ENCODE data around the gene PTGFRN. TPM values are rescaled to one million over a fixed set of nuclear protein-coding genes. Genes with fewer than 3 reads are reported as not detected.

The PTGFRN gene
- total RNA-seq, 2 donors from 2014 or later, result 41.6 to 43.2 TPM

GRCh38 chr1:116871779-116872146, 38.0 kb upstream of the PTGFRN start:
- H3K27ac ChIP-seq (ENCODE audit: low read depth, low read length), result no peak overlapping the region
- 89 to 100% methylated on average over 3 to 4 of the region's 4 CpGs for WGBS, 2 experiments (ENCODE audit: insufficient coverage in 1 of 2, insufficient read length in 1 of 2)
- TF ChIP-seq CTCF (conservative IDR thresholded peaks at IDR 0.05), result no peak

GRCh38 chr1:116873680-116874271, 35.9 kb upstream of the PTGFRN start:
- Mint-ChIP-seq H3K4me3 (no peak overlapping the region), H3K9me3 (no peaks in the 10 kb centered on the region), H3K4me1 (no peaks in the 10 kb centered on the region), H3K36me3 (ENCODE audit: low read depth) (no peaks in the 10 kb centered on the region), H3K27me3 (ENCODE audit: insufficient read depth) (peaks cover 2% of the 10 kb centered on the region), H3K27ac (no peak overlapping the region)
- no peaks in the 10 kb centered on the region for H3K36me3 ChIP-seq (ENCODE audit: control insufficient read depth, insufficient read depth, low read length)
- no peak for DNase-seq
- no peak for TF ChIP-seq CTCF (conservative IDR thresholded peaks at IDR 0.05)
- WGBS, 2 experiments (ENCODE audit: insufficient coverage in 1 of 2, insufficient read length in 1 of 2), result 93 to 100% methylated on average over 2 to 6 of the region's 6 CpGs
- peaks cover 5% of the 10 kb centered on the region for H3K4me1 ChIP-seq (ENCODE audit: control insufficient read depth, insufficient read depth, low read length)
- no peak overlapping the region for H3K4me3 ChIP-seq (ENCODE audit: low read length)
- H3K9me3 ChIP-seq (ENCODE audit: control insufficient read depth, low read length), result no peaks in the 10 kb centered on the region
- H3K27me3 ChIP-seq (ENCODE audit: control insufficient read depth, insufficient read depth, low read length, poor library complexity, severe bottlenecking), result no peaks in the 10 kb centered on the region
- no peak overlapping the region for H3K27ac ChIP-seq (ENCODE audit: low read depth, low read length)
- H3K9ac ChIP-seq (ENCODE audit: extremely low read depth, low read length, poor library complexity, severe bottlenecking), result no peak overlapping the region

More at GRCh38 chr1:116871779-116872146, 38.0 kb upstream of the PTGFRN start:
- H3K4me3 Mint-ChIP-seq, result no peak overlapping the region
- Histone ChIP-seq H3K9me3 (ENCODE audit: control insufficient read depth, low read length) (peaks cover 4% of the 10 kb centered on the region), H3K4me3 (ENCODE audit: low read length) (no peak overlapping the region), H3K27me3 (ENCODE audit: control insufficient read depth, insufficient read depth, low read length, poor library complexity, severe bottlenecking) (no peaks in the 10 kb centered on the region), H3K9ac (ENCODE audit: extremely low read depth, low read length, poor library complexity, severe bottlenecking) (no peak overlapping the region), H3K4me1 (ENCODE audit: control insufficient read depth, insufficient read depth, low read length) (no peaks in the 10 kb centered on the region), H3K36me3 (ENCODE audit: control insufficient read depth, insufficient read depth, low read length) (no peaks in the 10 kb centered on the region)
- H3K4me1 Mint-ChIP-seq, result no peaks in the 10 kb centered on the region
- no peaks in the 10 kb centered on the region for H3K9me3 Mint-ChIP-seq
- DNase-seq, result no peak
- no peaks in the 10 kb centered on the region for H3K36me3 Mint-ChIP-seq (ENCODE audit: low read depth)
- H3K27ac Mint-ChIP-seq, result no peak overlapping the region
- H3K27me3 Mint-ChIP-seq (ENCODE audit: insufficient read depth), result peaks cover 3% of the 10 kb centered on the region

GRCh38 chr1:116874733-116875249, 34.9 kb upstream of the PTGFRN start:
- H3K4me3 Mint-ChIP-seq, result no peak overlapping the region
- DNase-seq, result no peak
- H3K9ac ChIP-seq (ENCODE audit: extremely low read depth, low read length, poor library complexity, severe bottlenecking), result no peak overlapping the region
- no peak for TF ChIP-seq CTCF (conservative IDR thresholded peaks at IDR 0.05)
- H3K36me3 ChIP-seq (ENCODE audit: control insufficient read depth, insufficient read depth, low read length), result no peaks in the 10 kb centered on the region
- H3K4me1 ChIP-seq (ENCODE audit: control insufficient read depth, insufficient read depth, low read length), result peaks cover 15% of the 10 kb centered on the region
- H3K36me3 Mint-ChIP-seq (ENCODE audit: low read depth), result no peaks in the 10 kb centered on the region
- H3K27me3 ChIP-seq (ENCODE audit: control insufficient read depth, insufficient read depth, low read length, poor library complexity, severe bottlenecking), result no peaks in the 10 kb centered on the region
- H3K4me1 Mint-ChIP-seq, result no peaks in the 10 kb centered on the region
- no peak overlapping the region for H3K27ac ChIP-seq (ENCODE audit: low read depth, low read length)
- H3K27ac Mint-ChIP-seq, result no peak overlapping the region
- no peaks in the 10 kb centered on the region for H3K9me3 ChIP-seq (ENCODE audit: control insufficient read depth, low read length)
- no peaks in the 10 kb centered on the region for H3K27me3 Mint-ChIP-seq (ENCODE audit: insufficient read depth)
- no peak overlapping the region for H3K4me3 ChIP-seq (ENCODE audit: low read length)
- WGBS, 2 experiments (ENCODE audit: insufficient coverage in 1 of 2, insufficient read length in 1 of 2), result 95 to 97% methylated on average over 6 of the region's 6 CpGs
- H3K9me3 Mint-ChIP-seq, result no peaks in the 10 kb centered on the region
